Brain microvascular endothelial cell (primary cell): Measurements from ENCODE around the gene BTRC.
A peak's percentile ranks its signal among the peaks of the same experiment; 100 is the strongest.

Source experiments
- DNase-seq: peaks from one replicate; pipeline ENCODE4 v3.0.0-alpha.2; 2020
- H3K27ac ChIP-seq: fragments of 250-450 bp; sonication (Bioruptor Pico); 2 replicates; pipeline ENCODE4 v1.5.1; 2020; ENCODE audit warnings: mild to moderate bottlenecking, moderate library complexity
- H3K27me3 ChIP-seq: fragments of 250-450 bp; sonication (Bioruptor Pico); replicated peaks from 2 replicates; pipeline ENCODE4 v1.5.1; 2020; ENCODE audit warnings: mild to moderate bottlenecking
- H3K36me3 ChIP-seq: fragments of 250-450 bp; sonication (Bioruptor Pico); replicated peaks from 2 replicates; pipeline ENCODE4 v1.5.1; 2020; ENCODE audit warnings: mild to moderate bottlenecking
- H3K4me3 ChIP-seq: 2 replicates; pipeline ENCODE4 v1.5.1; 2011; ENCODE audit warnings: low read depth, mild to moderate bottlenecking, control low read depth, low read length, moderate library complexity
- CTCF ChIP-seq: IDR thresholded peaks from 2 replicates; pipeline ENCODE4 v1.5.1; 2011; ENCODE audit warnings: low read depth, mild to moderate bottlenecking, moderate library complexity, low read length, control low read depth, inconsistent platforms; ENCODE audit errors: missing control alignments
- in situ Hi-C: cut with HindIII; loops from 2 replicates; pipeline ENCODE4 v1.10.0; 2017; ENCODE audit warnings: low sequenced_read_pairs, low pct_ligation_motif_present

The BTRC gene

GRCh38 chr10:101569622-101570427 lies 215.9 kb downstream of the BTRC start:
- H3K36me3 ChIP-seq: no peaks in the 10 kb centered on the region
- peak; percentile 65 for TF ChIP-seq CTCF
- H3K27ac ChIP-seq: no peak overlapping the region
- peak; percentile 40 for DNase-seq
- H3K4me3 ChIP-seq: peak overlapping the region; percentile 59
- in situ Hi-C loops: no loop called here
- H3K27me3 ChIP-seq: no peaks in the 10 kb centered on the region

GRCh38 chr10:101570428-101571270 lies 216.7 kb downstream of the BTRC start:
- no peak for DNase-seq
- peak overlapping the region; percentile 57 for H3K4me3 ChIP-seq
- no peak overlapping the region for H3K27ac ChIP-seq
- H3K27me3 ChIP-seq: no peaks in the 10 kb centered on the region
- no peaks in the 10 kb centered on the region for H3K36me3 ChIP-seq
- in situ Hi-C loops: no loop called here
- TF ChIP-seq CTCF: no peak

GRCh38 chr10:101571271-101571925 lies 217.4 kb downstream of the BTRC start:
- no peak overlapping the region for H3K4me3 ChIP-seq

GRCh38 chr10:101572126-101572525 lies 218.2 kb downstream of the BTRC start:
- Histone ChIP-seq H3K27me3 (no peaks in the 10 kb centered on the region), H3K36me3 (no peaks in the 10 kb centered on the region), H3K4me3 (no peak overlapping the region), H3K27ac (no peak overlapping the region)
- in situ Hi-C loops: no loop called here
- no peak for DNase-seq
- TF ChIP-seq CTCF: no peak

More at GRCh38 chr10:101571271-101571925, 217.4 kb downstream of the BTRC start:
- in situ Hi-C loops: no loop called here
- TF ChIP-seq CTCF: no peak
- no peak overlapping the region for H3K27ac ChIP-seq
- H3K36me3 ChIP-seq: no peaks in the 10 kb centered on the region
- DNase-seq: no peak
- no peaks in the 10 kb centered on the region for H3K27me3 ChIP-seq

- no peak overlapping the region for H3K4me3 ChIP-seq
- in situ Hi-C loops: no loop called here
- no peaks in the 10 kb centered on the region for H3K27me3 ChIP-seq
- H3K27ac ChIP-seq: no peak overlapping the region
- no peak for TF ChIP-seq CTCF
- no peak for DNase-seq
- H3K36me3 ChIP-seq: no peaks in the 10 kb centered on the region
These were observed 218.8 kb downstream of the BTRC start for GRCh38 chr10:101572785-101573184.
